ENCODE data around the gene JUNB. TPM values are rescaled to one million over a fixed set of nuclear protein-coding genes. Genes with fewer than 3 reads are reported as not detected.
A peak's percentile ranks its signal among the peaks of the same experiment; 100 is the strongest.

JUNB gene
- total and polyA plus RNA-seq, 10 donors: 57.5 to 363 (median 169) TPM

DNA sequence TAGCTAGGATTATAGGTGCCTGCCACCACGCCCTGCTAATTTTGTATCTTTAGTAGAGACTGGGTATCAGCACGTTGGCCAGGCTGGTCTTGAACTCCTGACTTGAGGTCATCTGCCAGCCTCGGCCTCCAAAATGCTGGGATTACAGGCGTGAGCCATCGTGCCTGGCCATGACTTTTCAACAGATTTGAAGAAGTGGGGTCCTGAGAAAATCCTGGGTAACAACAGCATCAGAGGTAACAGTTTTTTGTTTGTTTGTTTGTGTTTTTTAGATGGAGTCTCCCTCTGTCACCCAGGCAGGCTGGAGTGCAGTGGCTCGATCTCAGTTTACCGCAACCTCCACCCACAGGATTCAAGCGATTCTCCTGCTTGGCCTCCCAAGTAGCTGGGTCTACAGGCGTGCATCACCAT lies 3.7 kb downstream of the JUNB start:
- peaks cover 13 to 50% (median 43%) of the 10 kb centered on the region in 6 donors for H3K4me1 ChIP-seq
- intact Hi-C loops (cut with DNase I; ENCODE audit: low total_unique reads): loop anchor here (5.0 kb wide), 1 partner anchor 33 kb away; no protein-coding TSS in a partner anchor
- 87 to 93% (median 89%) methylated on average over 9 of the region's 9 CpGs for WGBS, 5 donors
- peak overlapping the region; percentile 97 to 100 (median 100) for H3K27ac ChIP-seq
- H3K27me3 ChIP-seq (replicated peaks in 1 of 7): peaks cover 0 to 5% (median 0%) of the 10 kb centered on the region in 7 donors
- DNase-seq: peak; percentile 72
- TF ChIP-seq POLR2AphosphoS5 (IDR thresholded peaks at IDR 0.05): peak in 1 of 3 donors; percentile 34
- TF ChIP-seq, protein P1, sequence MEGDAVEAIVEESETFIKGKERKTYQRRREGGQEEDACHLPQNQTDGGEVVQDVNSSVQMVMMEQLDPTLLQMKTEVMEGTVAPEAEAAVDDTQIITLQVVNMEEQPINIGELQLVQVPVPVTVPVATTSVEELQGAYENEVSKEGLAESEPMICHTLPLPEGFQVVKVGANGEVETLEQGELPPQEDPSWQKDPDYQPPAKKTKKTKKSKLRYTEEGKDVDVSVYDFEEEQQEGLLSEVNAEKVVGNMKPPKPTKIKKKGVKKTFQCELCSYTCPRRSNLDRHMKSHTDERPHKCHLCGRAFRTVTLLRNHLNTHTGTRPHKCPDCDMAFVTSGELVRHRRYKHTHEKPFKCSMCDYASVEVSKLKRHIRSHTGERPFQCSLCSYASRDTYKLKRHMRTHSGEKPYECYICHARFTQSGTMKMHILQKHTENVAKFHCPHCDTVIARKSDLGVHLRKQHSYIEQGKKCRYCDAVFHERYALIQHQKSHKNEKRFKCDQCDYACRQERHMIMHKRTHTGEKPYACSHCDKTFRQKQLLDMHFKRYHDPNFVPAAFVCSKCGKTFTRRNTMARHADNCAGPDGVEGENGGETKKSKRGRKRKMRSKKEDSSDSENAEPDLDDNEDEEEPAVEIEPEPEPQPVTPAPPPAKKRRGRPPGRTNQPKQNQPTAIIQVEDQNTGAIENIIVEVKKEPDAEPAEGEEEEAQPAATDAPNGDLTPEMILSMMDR (IDR thresholded peaks at IDR 0.05 in 8 of 11, conservative IDR thresholded peaks at IDR 0.05 in 3 of 11): no peak
- no peak overlapping the region for H3K4me3 ChIP-seq
- H3K9me3 ChIP-seq: no peaks in the 10 kb centered on the region
- peaks cover 0 to 32% (median 9%) of the 10 kb centered on the region in 6 donors for H3K36me3 ChIP-seq

DNA sequence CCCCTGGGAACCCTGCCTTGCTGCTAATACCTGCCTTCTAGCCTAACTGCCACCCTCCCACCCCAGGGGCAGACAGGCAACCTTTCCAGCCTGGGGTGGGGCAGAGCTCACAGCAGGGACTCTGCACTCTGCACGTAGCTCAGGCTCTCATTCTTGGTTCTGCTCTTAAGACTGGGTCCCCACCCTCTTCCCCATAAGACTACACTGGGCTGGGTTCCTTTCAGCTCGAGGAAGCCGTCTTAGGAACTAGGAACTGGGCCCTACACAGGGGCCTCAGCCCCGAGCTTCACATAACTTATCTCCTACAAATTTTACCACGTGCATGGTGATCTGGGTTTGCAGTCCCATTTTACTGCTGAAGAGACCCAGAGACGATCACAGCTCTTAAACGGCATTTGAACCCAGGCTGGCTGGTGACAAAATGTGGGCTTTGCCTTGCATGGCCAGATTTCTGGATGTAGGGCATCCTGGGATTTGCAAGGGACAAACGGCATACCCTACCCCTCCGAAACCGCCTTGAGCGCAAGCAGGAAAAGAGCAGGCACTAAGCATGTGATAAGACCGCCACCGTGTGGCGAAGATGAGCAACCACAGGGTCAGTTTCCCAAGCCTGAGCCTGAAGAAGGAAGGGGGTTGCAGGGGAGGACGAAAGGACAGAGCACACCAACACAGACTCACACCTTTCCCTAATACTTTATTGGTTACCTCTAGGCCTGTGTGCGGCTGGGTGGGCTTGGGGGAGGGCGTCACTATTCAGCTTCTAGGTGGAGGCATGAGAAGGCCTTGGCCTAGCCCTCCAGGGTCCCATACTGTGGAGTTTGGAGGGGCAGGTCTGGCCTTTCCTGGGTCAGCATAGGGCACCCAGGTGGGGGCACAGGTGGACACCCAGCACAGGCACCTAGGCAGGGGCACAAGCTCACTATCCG lies 5.1 kb downstream of the JUNB start:
- peaks cover 0 to 38% (median 9%) of the 10 kb centered on the region in 6 donors for H3K36me3 ChIP-seq
- 6 to 11% (median 10%) methylated on average over 17 to 18 of the region's 18 CpGs for WGBS, 5 donors
- peak overlapping the region in 3 of 8 donors; percentile 2 to 49 (median 12) for H3K4me3 ChIP-seq
- DNase-seq: peak; percentile 93
- TF ChIP-seq, protein P1 (IDR thresholded peaks at IDR 0.05 in 8 of 11, conservative IDR thresholded peaks at IDR 0.05 in 3 of 11): peak; percentile 91 to 100 (median 96)
- no peak for TF ChIP-seq POLR2A (IDR thresholded peaks at IDR 0.05)
- TF ChIP-seq POLR2AphosphoS5 (IDR thresholded peaks at IDR 0.05): peak; percentile 3 to 82 (median 62)
- peak overlapping the region; percentile 49 to 100 (median 76) for H3K27ac ChIP-seq
- intact Hi-C loops (cut with DNase I; ENCODE audit: low total_unique reads): loop anchor here (5.0 kb wide), 1 partner anchor 34 kb away; no protein-coding TSS in a partner anchor
- peaks cover 0 to 5% (median 0%) of the 10 kb centered on the region in 7 donors for H3K27me3 ChIP-seq (replicated peaks in 1 of 7)
- H3K9me3 ChIP-seq: no peaks in the 10 kb centered on the region
- H3K4me1 ChIP-seq: peaks cover 21 to 55% (median 45%) of the 10 kb centered on the region in 6 donors

DNA sequence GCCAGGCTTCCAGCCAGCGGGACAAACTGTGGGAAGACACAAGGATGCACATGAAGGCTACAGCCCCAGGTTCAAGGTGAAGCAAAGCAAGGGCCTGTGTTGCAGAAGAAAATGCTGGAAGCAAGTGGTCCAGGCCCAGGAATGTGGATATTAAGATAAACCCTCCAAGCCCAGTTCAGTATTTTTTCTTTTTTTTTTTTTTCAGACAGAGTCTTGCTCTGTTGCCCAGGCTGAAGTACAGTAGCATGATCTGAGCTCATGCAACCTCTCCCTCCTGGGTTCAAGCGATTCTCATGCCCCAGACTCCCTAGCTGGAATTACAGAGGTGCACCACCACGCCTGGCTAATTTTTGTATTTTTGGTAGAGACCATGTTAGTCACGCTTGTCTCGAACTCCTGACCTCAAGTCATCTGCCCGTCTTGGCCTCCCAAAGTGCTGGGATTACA lies 5.9 kb downstream of the JUNB start:
- Histone ChIP-seq H3K4me1 (peaks cover 24 to 62% (median 50%) of the 10 kb centered on the region in 6 donors), H3K36me3 (peaks cover 0 to 38% (median 9%) of the 10 kb centered on the region in 6 donors), H3K27me3 (replicated peaks in 1 of 7) (peaks cover 0 to 12% (median 0%) of the 10 kb centered on the region in 7 donors), H3K27ac (peak overlapping the region in 4 of 8 donors; percentile 71 to 100 (median 90)), H3K9me3 (no peaks in the 10 kb centered on the region), H3K4me3 (no peak overlapping the region)
- TF ChIP-seq POLR2A (IDR thresholded peaks at IDR 0.05) (no peak), POLR2AphosphoS5 (IDR thresholded peaks at IDR 0.05) (no peak)
- TF ChIP-seq, protein P1 (IDR thresholded peaks at IDR 0.05 in 8 of 11, conservative IDR thresholded peaks at IDR 0.05 in 3 of 11): no peak
- no peak for DNase-seq
- WGBS, 5 donors: 82 to 97% (median 92%) methylated on average over 6 of the region's 6 CpGs
- intact Hi-C loops (cut with DNase I; ENCODE audit: low total_unique reads): loop anchor here (5.0 kb wide), 1 partner anchor 35 kb away; no protein-coding TSS in a partner anchor
